ENCODE measurements around the gene FLII. TPM values are rescaled to one million over a fixed set of nuclear protein-coding genes. Genes with fewer than 3 reads are reported as not detected.

Gene FLII
- total RNA-seq, 1 experiment from 2014 or later = 298 TPM

DNA sequence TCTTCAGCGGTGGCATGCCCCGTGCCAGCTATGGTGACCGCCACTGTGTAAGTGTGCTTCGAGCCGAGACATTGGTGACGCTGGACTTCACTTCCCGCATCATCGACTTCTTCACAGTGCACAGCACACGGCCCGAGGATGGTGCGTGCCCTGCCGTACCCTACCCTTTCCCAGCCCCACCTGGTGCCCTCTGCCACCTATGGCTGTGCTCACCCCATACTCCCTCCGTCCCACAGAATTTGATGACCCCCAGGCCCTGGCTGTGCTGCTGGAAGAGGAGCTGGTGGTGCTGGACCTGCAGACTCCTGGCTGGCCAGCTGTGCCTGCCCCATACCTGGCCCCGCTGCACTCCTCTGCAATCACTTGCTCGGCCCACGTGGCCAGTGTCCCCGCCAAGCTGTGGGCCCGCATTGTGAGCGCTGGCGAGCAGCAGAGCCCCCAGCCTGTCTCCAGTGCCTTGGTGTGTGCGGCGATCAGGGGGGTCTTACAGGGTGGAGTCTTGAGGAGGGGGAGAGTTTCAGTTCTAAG, 23.6 kb downstream of the FLII start:
- no peak overlapping the region for H4K5ac ChIP-seq (ENCODE audit: insufficient read length, low read depth, low read length)
- H3K9ac ChIP-seq (ENCODE audit: extremely low read depth, insufficient read length, low read length) = no peak overlapping the region
- no peak overlapping the region for H3K56ac ChIP-seq (ENCODE audit: insufficient read length, low read depth, low read length)
- H3K9me3 ChIP-seq (ENCODE audit: control insufficient read depth, low read depth, low read length) = no peaks in the 10 kb centered on the region
- H2AK5ac ChIP-seq (ENCODE audit: insufficient read length, low read length) = no peak overlapping the region
- no peak overlapping the region for H4K8ac ChIP-seq (replicated peaks; ENCODE audit: insufficient read length, low read depth, low read length)
- H3K14ac ChIP-seq (ENCODE audit: insufficient read depth, low read length) = no peak overlapping the region; the same call in 1 of the 2 replicates
- H3K9me3 Mint-ChIP-seq = no peaks in the 10 kb centered on the region
- WGBS (ENCODE audit: extremely low coverage, insufficient read length, low lambda C conversion rate) = no CpG with 5 or more reads among the region's 22 CpGs
- DNase-seq = no peak
- H4K91ac ChIP-seq (ENCODE audit: insufficient read length, low read depth, low read length) = no peak overlapping the region
- H3K23ac ChIP-seq (ENCODE audit: insufficient read length, low read depth, low read length) = no peak overlapping the region
- H3K27ac Mint-ChIP-seq = peak overlapping the region in 2 of 3 experiments; percentile 39 to 85; a peak in 2 of 7 replicates
- H3K4ac ChIP-seq (ENCODE audit: low read depth, low read length) = no peak overlapping the region
- H2BK20ac ChIP-seq (ENCODE audit: low read depth, low read length, poor library complexity, severe bottlenecking) = no peak overlapping the region
- H3K27ac ChIP-seq (ENCODE audit: insufficient read length, low read depth, low read length) = no peak overlapping the region
- H3K18ac ChIP-seq (ENCODE audit: insufficient read length, low read depth, low read length) = no peak overlapping the region
- no peaks in the 10 kb centered on the region for H4K20me1 ChIP-seq (ENCODE audit: control insufficient read depth, insufficient read depth, insufficient read length)
- no peak overlapping the region for H3K4me2 ChIP-seq (ENCODE audit: insufficient read depth, insufficient read length, low read length)
- TF ChIP-seq, protein P1, sequence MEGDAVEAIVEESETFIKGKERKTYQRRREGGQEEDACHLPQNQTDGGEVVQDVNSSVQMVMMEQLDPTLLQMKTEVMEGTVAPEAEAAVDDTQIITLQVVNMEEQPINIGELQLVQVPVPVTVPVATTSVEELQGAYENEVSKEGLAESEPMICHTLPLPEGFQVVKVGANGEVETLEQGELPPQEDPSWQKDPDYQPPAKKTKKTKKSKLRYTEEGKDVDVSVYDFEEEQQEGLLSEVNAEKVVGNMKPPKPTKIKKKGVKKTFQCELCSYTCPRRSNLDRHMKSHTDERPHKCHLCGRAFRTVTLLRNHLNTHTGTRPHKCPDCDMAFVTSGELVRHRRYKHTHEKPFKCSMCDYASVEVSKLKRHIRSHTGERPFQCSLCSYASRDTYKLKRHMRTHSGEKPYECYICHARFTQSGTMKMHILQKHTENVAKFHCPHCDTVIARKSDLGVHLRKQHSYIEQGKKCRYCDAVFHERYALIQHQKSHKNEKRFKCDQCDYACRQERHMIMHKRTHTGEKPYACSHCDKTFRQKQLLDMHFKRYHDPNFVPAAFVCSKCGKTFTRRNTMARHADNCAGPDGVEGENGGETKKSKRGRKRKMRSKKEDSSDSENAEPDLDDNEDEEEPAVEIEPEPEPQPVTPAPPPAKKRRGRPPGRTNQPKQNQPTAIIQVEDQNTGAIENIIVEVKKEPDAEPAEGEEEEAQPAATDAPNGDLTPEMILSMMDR (conservative IDR thresholded peaks at IDR 0.05) = no peak
- no peak overlapping the region for H3K4me3 Mint-ChIP-seq
- H2BK15ac ChIP-seq (ENCODE audit: low read depth, low read length) = no peak overlapping the region
- H2BK5ac ChIP-seq (ENCODE audit: insufficient read length, low read length) = no peak overlapping the region
- H3K36me3 Mint-ChIP-seq (ENCODE audit: insufficient read depth in 1 of 3, low read depth in 3 of 3) = peaks cover 20 to 61% (median 61%) of the 10 kb centered on the region in 3 experiments
- no peak overlapping the region for H2BK120ac ChIP-seq (ENCODE audit: low read depth, low read length, poor library complexity, severe bottlenecking)
- H3T11ph ChIP-seq (ENCODE audit: low read length) = no peak overlapping the region
- H2AFZ ChIP-seq (ENCODE audit: low read length) = no peak overlapping the region
- H3K27me3 ChIP-seq (ENCODE audit: insufficient read depth, low read length) = no peaks in the 10 kb centered on the region
- peaks cover 3 to 8% of the 10 kb centered on the region in 2 experiments; a peak in 3 of 4 replicates for H3K4me1 Mint-ChIP-seq
- H3K27me3 Mint-ChIP-seq (ENCODE audit: low read depth) = no peaks in the 10 kb centered on the region
- no peaks in the 10 kb centered on the region for H3K4me1 ChIP-seq (ENCODE audit: insufficient read depth, low read length)
- no peaks in the 10 kb centered on the region for H3K79me1 ChIP-seq (ENCODE audit: insufficient read depth, low read depth, low read length, poor library complexity, severe bottlenecking)
- H2BK12ac ChIP-seq (ENCODE audit: insufficient read length, low read depth, low read length) = no peak overlapping the region
- no peaks in the 10 kb centered on the region for H3K23me2 ChIP-seq (ENCODE audit: insufficient read length, low read depth, low read length, poor library complexity, severe bottlenecking)
- H3K79me2 ChIP-seq (ENCODE audit: insufficient read depth, low read length) = peaks cover 3% of the 10 kb centered on the region; the same call in 1 of the 2 replicates
